A549 (cell line): Measurements from ENCODE around the gene PI4K2A. TPM values are rescaled to one million over a fixed set of nuclear protein-coding genes. Genes with fewer than 3 reads are reported as not detected.
A peak's percentile ranks its signal among the peaks of the same experiment; 100 is the strongest.

Experiments
- ATAC-seq, 2 experiments: fragments of 200-7000 bp in 1 of 2; fragments of >200 bp in 1 of 2; cut with Nextera tagmentation in 1 of 2; cut with Tn5 transposase in 1 of 2; 3 replicates each; pipeline versions ENCODE4 v1.8.0 to v1.9.1; 2018 to 2020; ENCODE audit warnings: mild to moderate bottlenecking in 1 of 2, moderate library complexity in 1 of 2
- CTCF ChIA-PET: fragments of 300-600 bp; sonication (Branson Sonifier 250); formaldehyde crosslinking; extraction: SDS; loops from one replicate; lab custom pipeline; 2021; ENCODE audit warnings: antibody characterized with exemption, inconsistent platforms; lab: Yijun Ruan, JAX
- POLR2A ChIA-PET: fragments of 350-600 bp; formaldehyde crosslinking; extraction: SDS; loops from one replicate; lab custom pipeline; 2021; ENCODE audit warnings: antibody characterized with exemption, inconsistent platforms; lab: Yijun Ruan, JAX
- DNase-seq, 2 experiments: peaks; one replicate each; pipeline versions ENCODE4 v3.0.0 to v3.0.0-alpha.2; 2011 to 2016; ENCODE audit warnings: low read depth in 1 of 2, low spot score in 1 of 2
- FAIRE-seq: peaks from 2 replicates; lab custom pipeline; 2011; peaks lifted over from hg19 to GRCh38; lab: Jason Lieb, UNC
- H3K27ac ChIP-seq, 2 experiments: fragments of >200 bp; sonication (Bioruptor Twin); formaldehyde crosslinking; 3 replicates each; pipeline ENCODE4 v1.5.1; 2016 to 2017
- H3K4me1 ChIP-seq: fragments of >200 bp; sonication (Bioruptor Twin); formaldehyde crosslinking; 3 replicates; pipeline ENCODE4 v1.6.1; 2016
- H3K4me2 ChIP-seq: fragments of >200 bp; sonication (Bioruptor Twin); formaldehyde crosslinking; 3 replicates; pipeline ENCODE4 v1.6.1; 2016
- H3K4me3 ChIP-seq: fragments of >200 bp; sonication (Bioruptor Twin); formaldehyde crosslinking; 3 replicates; pipeline ENCODE4 v1.5.1; 2016
- H3K9me3 ChIP-seq: fragments of >200 bp; sonication (Bioruptor Twin); formaldehyde crosslinking; 3 replicates; pipeline ENCODE4 v1.6.1; 2016
- CBX8 ChIP-seq: fragments of 200-600 bp; sonication (generic); IDR thresholded peaks from 2 replicates; pipeline ENCODE4 v1.6.1; 2016
- CHD4 ChIP-seq: fragments of 200-600 bp; sonication (generic); IDR thresholded peaks from 2 replicates; pipeline ENCODE4 v1.6.1; 2016; ENCODE audit warnings: antibody characterized with exemption, mild to moderate bottlenecking, borderline replicate concordance
- EHF ChIP-seq: fragments of 250-450 bp; sonication (Bioruptor Pico); IDR thresholded peaks from 2 replicates; pipeline ENCODE4 v1.5.0; 2020; ENCODE audit warnings: mild to moderate bottlenecking
- EP300 ChIP-seq, 2 experiments: fragments of >200 bp; sonication (Bioruptor Twin); formaldehyde crosslinking; IDR thresholded peaks; 2 replicates in 1 of 2; 3 replicates in 1 of 2; pipeline ENCODE4 v1.6.1; 2016 to 2017
- FOSB ChIP-seq: fragments of 250-450 bp; sonication (Bioruptor Pico); IDR thresholded peaks from 2 replicates; pipeline ENCODE4 v1.5.0; 2020; ENCODE audit warnings: mild to moderate bottlenecking, moderate library complexity
- FOSL2 ChIP-seq, 2 experiments: fragments of 450-650 bp in 1 of 2; fragments of >200 bp in 1 of 2; sonication (Bioruptor Twin) in 1 of 2; formaldehyde crosslinking; IDR thresholded peaks; 2 replicates each; pipeline versions ENCODE4 v1.5.0 to v1.6.1; 2016 to 2020; ENCODE audit warnings: mild to moderate bottlenecking in 1 of 2, moderate library complexity in 1 of 2
- HOXA7 ChIP-seq: fragments of 250-450 bp; sonication (Bioruptor Pico); IDR thresholded peaks from 2 replicates; pipeline ENCODE4 v1.5.0; 2020; ENCODE audit warnings: mild to moderate bottlenecking, moderate library complexity
- HOXB13 ChIP-seq: fragments of 250-450 bp; sonication (Bioruptor Pico); IDR thresholded peaks from 2 replicates; pipeline ENCODE4 v1.5.0; 2020; ENCODE audit warnings: low read depth, mild to moderate bottlenecking, moderate library complexity
- HOXB5 ChIP-seq: fragments of 250-450 bp; sonication (Bioruptor Pico); IDR thresholded peaks from 2 replicates; pipeline ENCODE4 v1.5.0; 2020; ENCODE audit warnings: mild to moderate bottlenecking, moderate library complexity
- KDM5A ChIP-seq: fragments of 200-600 bp; sonication (generic); IDR thresholded peaks from 2 replicates; pipeline ENCODE4 v1.6.1; 2016; ENCODE audit warnings: antibody characterized with exemption, mild to moderate bottlenecking
- NFE2L2 ChIP-seq: fragments of 150-350 bp; conservative IDR thresholded peaks from 2 replicates; pipeline ENCODE4 v1.6.1; 2014; ENCODE audit warnings: low read length
- NPAS2 ChIP-seq: fragments of 250-450 bp; sonication (Bioruptor Pico); IDR thresholded peaks from 2 replicates; pipeline ENCODE4 v1.8.0; 2022; ENCODE audit warnings: mild to moderate bottlenecking, moderate library complexity, borderline replicate concordance
- NR3C1 ChIP-seq: fragments of >200 bp; sonication (Bioruptor Twin); formaldehyde crosslinking; IDR thresholded peaks from 3 replicates; pipeline ENCODE4 v1.6.1; 2017
- PHF8 ChIP-seq: fragments of 200-600 bp; sonication (generic); IDR thresholded peaks from 2 replicates; pipeline ENCODE4 v1.6.1; 2016; ENCODE audit warnings: low read depth, mild to moderate bottlenecking, antibody characterized with exemption, moderate library complexity, borderline replicate concordance
- POLR2A ChIP-seq: IDR thresholded peaks from 2 replicates; pipeline ENCODE4 v1.6.1; 2012; ENCODE audit warnings: mild to moderate bottlenecking, low read length
- RAD21 ChIP-seq, 2 experiments: fragments of >200 bp in 1 of 2; sonication (Bioruptor Twin) in 1 of 2; formaldehyde crosslinking in 1 of 2; IDR thresholded peaks in 1 of 2; conservative IDR thresholded peaks in 1 of 2; 2 replicates in 1 of 2; 3 replicates in 1 of 2; pipeline ENCODE4 v1.6.1; 2012 to 2018; ENCODE audit warnings: inconsistent platforms in 1 of 2
- RFX5 ChIP-seq: fragments of 450-650 bp; IDR thresholded peaks from 2 replicates; pipeline ENCODE4 v1.7.1; 2014; ENCODE audit warnings: antibody characterized with exemption, mild to moderate bottlenecking, moderate library complexity
- RNF2 ChIP-seq: fragments of 200-600 bp; sonication (generic); IDR thresholded peaks from 2 replicates; pipeline ENCODE4 v1.6.1; 2016; ENCODE audit warnings: low read depth, mild to moderate bottlenecking, antibody characterized with exemption, moderate library complexity, borderline replicate concordance
- TFCP2L1 ChIP-seq: fragments of 250-450 bp; sonication (Bioruptor Pico); IDR thresholded peaks from 2 replicates; pipeline ENCODE4 v1.5.0; 2021; ENCODE audit warnings: mild to moderate bottlenecking
- ZNF302 ChIP-seq: fragments of 250-450 bp; sonication (Bioruptor Pico); IDR thresholded peaks from 2 replicates; pipeline ENCODE4 v1.9.0; 2021; ENCODE audit warnings: inconsistent platforms, mild to moderate bottlenecking, moderate library complexity
- WGBS: methylation state at CpG from one replicate; pipeline ENCODE4 v1.1.6; 2017; ENCODE audit errors: missing lambda C conversion rate; 5-methylcytosine and 5-hydroxymethylcytosine counted together
- polyA plus RNA-seq, 4 experiments: library from polyadenylated mRNA; depleted of rRNA in 3 of 4; stranded (reverse); fragments of >200 nt; fragmentation: RNase III in 1 of 4; extraction: RNeasy Plus Mini Kit Qiagen cat#74134 plus additional on column Dnase treatment in 1 of 4; gene quantifications; 2 replicates in 3 of 4; 3 replicates in 1 of 4; pipeline ENCODE4 v1.2.3, GENCODE V29; 2011 to 2017
- TF ChIP-seq, protein P1 (sequence below): fragments of 250-450 bp; sonication (Bioruptor Pico); IDR thresholded peaks from 2 replicates; pipeline ENCODE4 v1.5.0; 2020; ENCODE audit warnings: low read depth, mild to moderate bottlenecking, moderate library complexity
- TF ChIP-seq, protein P2 (sequence below): IDR thresholded peaks from 2 replicates; pipeline ENCODE4 v1.6.1; 2012; ENCODE audit warnings: low read depth, borderline replicate concordance
- TF ChIP-seq, protein P3 (sequence below): fragments of 450-650 bp; IDR thresholded peaks from 2 replicates; pipeline ENCODE4 v1.6.1; 2014; ENCODE audit warnings: antibody characterized with exemption
- TF ChIP-seq, protein P4 (sequence below): IDR thresholded peaks from 2 replicates; pipeline ENCODE4 v1.6.1; 2012
- TF ChIP-seq, protein P5 (sequence below): fragments of 200-600 bp; sonication (generic); IDR thresholded peaks from 2 replicates; pipeline ENCODE4 v1.6.1; 2016; ENCODE audit warnings: antibody characterized with exemption, mild to moderate bottlenecking, moderate library complexity
- TF ChIP-seq, protein P6 (sequence below): fragments of 250-450 bp; sonication (Bioruptor Pico); IDR thresholded peaks from 2 replicates; pipeline ENCODE4 v1.5.0; 2021; ENCODE audit warnings: mild to moderate bottlenecking, moderate library complexity, borderline replicate concordance
- TF ChIP-seq, protein P7 (sequence below): fragments of >200 bp; sonication (Bioruptor Twin); formaldehyde crosslinking; IDR thresholded peaks from 3 replicates; pipeline ENCODE4 v1.6.1; 2016

The PI4K2A gene
- polyA plus RNA-seq, 2 of the 4 experiments (the other 2 are of a cell fraction), result 16.6 TPM

DNA sequence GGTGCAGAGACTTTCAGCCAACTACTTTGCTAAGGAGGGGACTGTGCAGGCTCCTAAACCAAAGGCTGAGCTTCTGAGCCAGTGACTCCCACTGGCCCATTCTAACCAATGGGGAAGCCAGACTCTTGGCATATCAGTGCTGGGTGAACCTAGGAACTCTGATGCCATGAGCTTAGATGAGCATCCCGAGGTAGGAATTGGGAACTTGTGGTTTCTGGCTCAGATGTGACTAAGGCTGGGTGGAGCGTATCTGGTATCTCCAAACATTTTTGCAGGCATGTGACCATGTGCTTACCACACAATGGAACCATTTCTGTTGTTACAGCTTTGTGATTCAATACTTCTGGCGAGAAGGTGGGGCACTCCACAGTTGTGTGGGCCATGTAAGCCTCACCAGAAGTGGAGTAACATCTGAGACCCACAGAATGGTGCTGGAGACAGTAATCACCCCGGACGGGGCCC, 49.1 kb downstream of the PI4K2A start:
- ATAC-seq (peak; percentile 24 to 35), DNase-seq (peak; percentile 55 to 89), FAIRE-seq (peak; percentile 23)
- WGBS, result 61% methylated on average over 5 of the region's 5 CpGs
- H3K9me3 ChIP-seq, result no peaks in the 10 kb centered on the region
- TF ChIP-seq TFCP2L1 (CRISPR knock-in tag) (0 out of 2 replicates have a peak, but pooled peaks have one; percentile 29), RFX5 (no peak), ZNF302 (CRISPR knock-in tag) (peak; percentile 70), HOXA7 (no peak), EHF (CRISPR knock-in tag) (peak; percentile 61), CBX8 (no peak), FOSL2 (IDR thresholded peaks at IDR 0.05) (no peak), FOSL2 (CRISPR knock-in tag; IDR thresholded peaks at IDR 0.05) (peak; percentile 62), EP300 (IDR thresholded peaks at IDR 0.05) (peak in 1 of 2 experiments; percentile 54; a peak in 1 of 5 replicates), HOXB5 (CRISPR knock-in tag) (peak; percentile 89), HOXB13 (CRISPR knock-in tag) (peak; percentile 69; the same call in 1 of the 2 replicates)
- TF ChIP-seq, protein P1, sequence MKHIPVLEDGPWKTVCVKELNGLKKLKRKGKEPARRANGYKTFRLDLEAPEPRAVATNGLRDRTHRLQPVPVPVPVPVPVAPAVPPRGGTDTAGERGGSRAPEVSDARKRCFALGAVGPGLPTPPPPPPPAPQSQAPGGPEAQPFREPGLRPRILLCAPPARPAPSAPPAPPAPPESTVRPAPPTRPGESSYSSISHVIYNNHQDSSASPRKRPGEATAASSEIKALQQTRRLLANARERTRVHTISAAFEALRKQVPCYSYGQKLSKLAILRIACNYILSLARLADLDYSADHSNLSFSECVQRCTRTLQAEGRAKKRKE (CRISPR knock-in tag), result peak; percentile 81; the same call in 1 of the 2 replicates
- TF ChIP-seq, protein P2, sequence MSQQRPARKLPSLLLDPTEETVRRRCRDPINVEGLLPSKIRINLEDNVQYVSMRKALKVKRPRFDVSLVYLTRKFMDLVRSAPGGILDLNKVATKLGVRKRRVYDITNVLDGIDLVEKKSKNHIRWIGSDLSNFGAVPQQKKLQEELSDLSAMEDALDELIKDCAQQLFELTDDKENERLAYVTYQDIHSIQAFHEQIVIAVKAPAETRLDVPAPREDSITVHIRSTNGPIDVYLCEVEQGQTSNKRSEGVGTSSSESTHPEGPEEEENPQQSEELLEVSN, result 0 out of 2 replicates have a peak, but pooled peaks have one; percentile 49
- TF ChIP-seq, protein P3, sequence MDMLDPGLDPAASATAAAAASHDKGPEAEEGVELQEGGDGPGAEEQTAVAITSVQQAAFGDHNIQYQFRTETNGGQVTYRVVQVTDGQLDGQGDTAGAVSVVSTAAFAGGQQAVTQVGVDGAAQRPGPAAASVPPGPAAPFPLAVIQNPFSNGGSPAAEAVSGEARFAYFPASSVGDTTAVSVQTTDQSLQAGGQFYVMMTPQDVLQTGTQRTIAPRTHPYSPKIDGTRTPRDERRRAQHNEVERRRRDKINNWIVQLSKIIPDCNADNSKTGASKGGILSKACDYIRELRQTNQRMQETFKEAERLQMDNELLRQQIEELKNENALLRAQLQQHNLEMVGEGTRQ, result peak; percentile 78
- TF ChIP-seq, protein P4, sequence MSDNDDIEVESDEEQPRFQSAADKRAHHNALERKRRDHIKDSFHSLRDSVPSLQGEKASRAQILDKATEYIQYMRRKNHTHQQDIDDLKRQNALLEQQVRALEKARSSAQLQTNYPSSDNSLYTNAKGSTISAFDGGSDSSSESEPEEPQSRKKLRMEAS, result peak; percentile 83
- H3K4me1 ChIP-seq, result peaks cover 38% of the 10 kb centered on the region
- H3K4me2 ChIP-seq, result peak overlapping the region; percentile 78
- H3K4me3 ChIP-seq, result no peak overlapping the region
- ChIA-PET POLR2A (interaction anchor here (0.8 to 3.4 kb wide), 3 partner anchors 12 to 24 kb away, joined by 5 to 34 read pairs (median 6); partner anchors contain the start of gene MARVELD1), CTCF (interaction anchor here (1.2 to 37.6 kb wide), 3 partner anchors 13 to 180 kb away, joined by 3 to 1127 read pairs (median 94); partner anchors contain the start of genes MARVELD1 and ZFYVE27)
- H3K27ac ChIP-seq, result peak overlapping the region; percentile 93 to 94

DNA sequence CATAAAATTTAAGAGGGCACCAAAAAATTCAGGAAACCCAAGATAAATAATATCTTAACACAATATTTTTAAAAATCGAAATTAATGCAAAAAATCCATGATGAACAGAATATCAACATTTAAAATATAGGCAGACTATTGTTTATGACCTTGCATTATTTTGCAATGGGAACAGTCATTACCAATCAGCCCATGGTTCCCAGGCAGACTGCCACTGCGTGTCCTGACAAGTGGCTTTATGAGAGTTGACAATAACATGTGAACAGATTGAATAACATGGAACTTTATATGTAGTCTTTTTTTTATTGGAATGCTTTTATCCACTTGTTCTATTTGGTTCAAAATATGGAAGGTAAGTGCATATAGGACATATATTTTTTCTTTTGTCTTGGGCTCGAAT, 49.7 kb downstream of the PI4K2A start:
- no peak for FAIRE-seq
- 69% methylated on average over 3 of the region's 3 CpGs for WGBS
- no peak overlapping the region for H3K4me3 ChIP-seq
- DNase-seq, result no peak
- peak overlapping the region; percentile 78 for H3K4me2 ChIP-seq
- no peaks in the 10 kb centered on the region for H3K9me3 ChIP-seq
- CTCF ChIA-PET, result interaction anchor here (1.2 to 37.6 kb wide), 3 partner anchors 14 to 179 kb away, joined by 3 to 1127 read pairs (median 94); partner anchors contain the start of genes MARVELD1 and ZFYVE27
- peak overlapping the region; percentile 93 to 94 for H3K27ac ChIP-seq
- POLR2A ChIA-PET, result interaction anchor here (1.7 to 3.4 kb wide), 2 partner anchors 12 to 19 kb away, joined by 6 to 34 read pairs; no protein-coding TSS in a partner anchor
- no peak for ATAC-seq
- H3K4me1 ChIP-seq, result peaks cover 35% of the 10 kb centered on the region
- TF ChIP-seq CHD4, result no peak
- TF ChIP-seq, protein P5, sequence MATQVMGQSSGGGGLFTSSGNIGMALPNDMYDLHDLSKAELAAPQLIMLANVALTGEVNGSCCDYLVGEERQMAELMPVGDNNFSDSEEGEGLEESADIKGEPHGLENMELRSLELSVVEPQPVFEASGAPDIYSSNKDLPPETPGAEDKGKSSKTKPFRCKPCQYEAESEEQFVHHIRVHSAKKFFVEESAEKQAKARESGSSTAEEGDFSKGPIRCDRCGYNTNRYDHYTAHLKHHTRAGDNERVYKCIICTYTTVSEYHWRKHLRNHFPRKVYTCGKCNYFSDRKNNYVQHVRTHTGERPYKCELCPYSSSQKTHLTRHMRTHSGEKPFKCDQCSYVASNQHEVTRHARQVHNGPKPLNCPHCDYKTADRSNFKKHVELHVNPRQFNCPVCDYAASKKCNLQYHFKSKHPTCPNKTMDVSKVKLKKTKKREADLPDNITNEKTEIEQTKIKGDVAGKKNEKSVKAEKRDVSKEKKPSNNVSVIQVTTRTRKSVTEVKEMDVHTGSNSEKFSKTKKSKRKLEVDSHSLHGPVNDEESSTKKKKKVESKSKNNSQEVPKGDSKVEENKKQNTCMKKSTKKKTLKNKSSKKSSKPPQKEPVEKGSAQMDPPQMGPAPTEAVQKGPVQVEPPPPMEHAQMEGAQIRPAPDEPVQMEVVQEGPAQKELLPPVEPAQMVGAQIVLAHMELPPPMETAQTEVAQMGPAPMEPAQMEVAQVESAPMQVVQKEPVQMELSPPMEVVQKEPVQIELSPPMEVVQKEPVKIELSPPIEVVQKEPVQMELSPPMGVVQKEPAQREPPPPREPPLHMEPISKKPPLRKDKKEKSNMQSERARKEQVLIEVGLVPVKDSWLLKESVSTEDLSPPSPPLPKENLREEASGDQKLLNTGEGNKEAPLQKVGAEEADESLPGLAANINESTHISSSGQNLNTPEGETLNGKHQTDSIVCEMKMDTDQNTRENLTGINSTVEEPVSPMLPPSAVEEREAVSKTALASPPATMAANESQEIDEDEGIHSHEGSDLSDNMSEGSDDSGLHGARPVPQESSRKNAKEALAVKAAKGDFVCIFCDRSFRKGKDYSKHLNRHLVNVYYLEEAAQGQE, result no peak
- no peak for TF ChIP-seq RAD21 (conservative IDR thresholded peaks at IDR 0.05 in 1 of 2, IDR thresholded peaks at IDR 0.05 in 1 of 2)
- TF ChIP-seq KDM5A, result no peak
- no peak for TF ChIP-seq NR3C1
- TF ChIP-seq, protein P6, sequence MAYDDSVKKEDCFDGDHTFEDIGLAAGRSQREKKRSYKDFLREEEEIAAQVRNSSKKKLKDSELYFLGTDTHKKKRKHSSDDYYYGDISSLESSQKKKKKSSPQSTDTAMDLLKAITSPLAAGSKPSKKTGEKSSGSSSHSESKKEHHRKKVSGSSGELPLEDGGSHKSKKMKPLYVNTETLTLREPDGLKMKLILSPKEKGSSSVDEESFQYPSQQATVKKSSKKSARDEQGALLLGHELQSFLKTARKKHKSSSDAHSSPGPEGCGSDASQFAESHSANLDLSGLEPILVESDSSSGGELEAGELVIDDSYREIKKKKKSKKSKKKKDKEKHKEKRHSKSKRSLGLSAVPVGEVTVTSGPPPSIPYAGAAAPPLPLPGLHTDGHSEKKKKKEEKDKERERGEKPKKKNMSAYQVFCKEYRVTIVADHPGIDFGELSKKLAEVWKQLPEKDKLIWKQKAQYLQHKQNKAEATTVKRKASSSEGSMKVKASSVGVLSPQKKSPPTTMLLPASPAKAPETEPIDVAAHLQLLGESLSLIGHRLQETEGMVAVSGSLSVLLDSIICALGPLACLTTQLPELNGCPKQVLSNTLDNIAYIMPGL (CRISPR knock-in tag), result no peak
- TF ChIP-seq NFE2L2, result no peak
- no peak for TF ChIP-seq NPAS2
- TF ChIP-seq HOXB13 (CRISPR knock-in tag), result no peak
- no peak for TF ChIP-seq FOSB
- TF ChIP-seq POLR2A, result no peak
- TF ChIP-seq, protein P7, sequence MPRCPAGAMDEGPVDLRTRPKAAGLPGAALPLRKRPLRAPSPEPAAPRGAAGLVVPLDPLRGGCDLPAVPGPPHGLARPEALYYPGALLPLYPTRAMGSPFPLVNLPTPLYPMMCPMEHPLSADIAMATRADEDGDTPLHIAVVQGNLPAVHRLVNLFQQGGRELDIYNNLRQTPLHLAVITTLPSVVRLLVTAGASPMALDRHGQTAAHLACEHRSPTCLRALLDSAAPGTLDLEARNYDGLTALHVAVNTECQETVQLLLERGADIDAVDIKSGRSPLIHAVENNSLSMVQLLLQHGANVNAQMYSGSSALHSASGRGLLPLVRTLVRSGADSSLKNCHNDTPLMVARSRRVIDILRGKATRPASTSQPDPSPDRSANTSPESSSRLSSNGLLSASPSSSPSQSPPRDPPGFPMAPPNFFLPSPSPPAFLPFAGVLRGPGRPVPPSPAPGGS, result no peak
- no peak for TF ChIP-seq RNF2
- no peak for TF ChIP-seq TFCP2L1 (CRISPR knock-in tag)
- no peak for TF ChIP-seq PHF8
